GM12878 (cell line): Measurements from ENCODE around the gene SRI. TPM values are rescaled to one million over a fixed set of nuclear protein-coding genes. Genes with fewer than 3 reads are reported as not detected.

Experiments
- ATAC-seq: fragments of 200-7000 bp; cut with Tn5 transposase; 3 replicates; pipeline ENCODE4 v1.9.1; 2020; ENCODE audit warnings: mild to moderate bottlenecking, moderate library complexity
- BruUV-seq: library from RNA; stranded (reverse); fragments of 400-500 nt; replicated peaks from 2 replicates; lab custom pipeline; 2021; lab: Mats Ljungman, UMichigan
- CTCF ChIA-PET: fragments of 300-600 bp; sonication (Branson Sonifier 250); formaldehyde crosslinking; extraction: SDS; loops from one replicate; lab custom pipeline; 2021; ENCODE audit warnings: inconsistent platforms; lab: Yijun Ruan, JAX
- POLR2A ChIA-PET: fragments of 350-600 bp; formaldehyde crosslinking; extraction: SDS; loops from one replicate; lab custom pipeline; 2021; ENCODE audit warnings: inconsistent platforms; lab: Charles Lee
- RAD21 ChIA-PET: fragments of 300-600 bp; sonication (Branson Sonifier 250); formaldehyde crosslinking; loops from one replicate; lab custom pipeline; 2023; ENCODE audit warnings: antibody characterized with exemption; ENCODE audit not compliant: unreplicated experiment; lab: Charles Lee
- SMC1A ChIA-PET: fragments of 300-600 bp; sonication (Branson Sonifier 250); formaldehyde crosslinking; loops from one replicate; lab custom pipeline; 2023; ENCODE audit not compliant: unreplicated experiment, uncharacterized antibody; lab: Charles Lee
- DNase-seq: peaks from one replicate; pipeline ENCODE4 v3.0.0-alpha.2; 2011; ENCODE audit warnings: low read depth, low spot score
- FAIRE-seq: peaks from 3 replicates; lab custom pipeline; 2011; peaks lifted over from hg19 to GRCh38; lab: Jason Lieb, UNC
- H2AFZ ChIP-seq: 2 replicates; pipeline ENCODE4 v1.6.0; 2011; ENCODE audit warnings: low read depth, low read length, control low read depth; ENCODE audit not compliant: control insufficient read depth
- H3K27ac ChIP-seq: 2 replicates; pipeline ENCODE4 v1.5.1; 2011; ENCODE audit warnings: control low read depth; ENCODE audit not compliant: control insufficient read depth, insufficient read depth
- H3K27me3 ChIP-seq, 2 experiments: replicated peaks in 1 of 2; 2 replicates each; pipeline versions ENCODE4 v1.6.0 to v1.6.1; 2011; ENCODE audit warnings: low read length in 1 of 2; ENCODE audit not compliant: control insufficient read depth in 2 of 2, insufficient read depth in 2 of 2
- H3K36me3 ChIP-seq, 2 experiments: 2 replicates each; pipeline ENCODE4 v1.5.1; 2011; ENCODE audit warnings: low read length in 1 of 2; ENCODE audit not compliant: control insufficient read depth in 2 of 2, insufficient read depth in 2 of 2
- H3K4me1 ChIP-seq: 2 replicates; pipeline ENCODE4 v1.6.1; 2011; ENCODE audit warnings: mild to moderate bottlenecking, low read length, moderate library complexity, mixed read lengths; ENCODE audit not compliant: control insufficient read depth, insufficient read depth
- H3K4me2 ChIP-seq: 2 replicates; pipeline ENCODE4 v1.6.0; 2011; ENCODE audit warnings: control low read depth; ENCODE audit not compliant: control insufficient read depth, insufficient read depth
- H3K4me3 ChIP-seq: fragments of 200-600 bp; sonication (generic); 2 replicates; pipeline ENCODE4 v1.5.1; 2016
- H3K79me2 ChIP-seq: 2 replicates; pipeline ENCODE4 v1.6.0; 2011; ENCODE audit warnings: low read length; ENCODE audit not compliant: control insufficient read depth, insufficient read depth
- H3K9ac ChIP-seq: 2 replicates; pipeline ENCODE4 v1.8.0; 2011; ENCODE audit warnings: low read length, control low read depth, mixed read lengths; ENCODE audit not compliant: control insufficient read depth, insufficient read depth
- H3K9me3 ChIP-seq: replicated peaks from 3 replicates; pipeline ENCODE4 v1.5.1; 2011; ENCODE audit warnings: mild to moderate bottlenecking, low read length; ENCODE audit not compliant: control insufficient read depth, insufficient read depth
- H4K20me1 ChIP-seq: 2 replicates; pipeline ENCODE4 v1.6.0; 2011; ENCODE audit not compliant: control insufficient read depth, insufficient read depth
- ATF7 ChIP-seq: fragments of 450-650 bp; IDR thresholded peaks from 2 replicates; pipeline ENCODE4 v1.6.1; 2016; ENCODE audit warnings: low read depth, mild to moderate bottlenecking
- CEBPZ ChIP-seq: fragments of 150-350 bp; IDR thresholded peaks from 2 replicates; pipeline ENCODE4 v1.6.1; 2016; ENCODE audit warnings: low read depth, low read length
- CREM ChIP-seq: IDR thresholded peaks from 2 replicates; pipeline ENCODE4 v1.6.1; 2014; ENCODE audit warnings: antibody characterized with exemption, low read depth
- DPF2 ChIP-seq: fragments of 450-650 bp; IDR thresholded peaks from 2 replicates; pipeline ENCODE4 v1.6.1; 2017; ENCODE audit warnings: mild to moderate bottlenecking
- ELK1 ChIP-seq: IDR thresholded peaks from 2 replicates; pipeline ENCODE4 v1.6.1; 2012; ENCODE audit warnings: low read depth, low read length, improper control_type of control experiment
- MYB ChIP-seq: fragments of 150-350 bp; IDR thresholded peaks from 2 replicates; pipeline ENCODE4 v1.6.1; 2014; ENCODE audit warnings: mild to moderate bottlenecking, low read depth, low read length, borderline replicate concordance
- NR2C1 ChIP-seq: fragments of 450-650 bp; IDR thresholded peaks from 2 replicates; pipeline ENCODE4 v1.6.1; 2017; ENCODE audit warnings: antibody characterized with exemption, mild to moderate bottlenecking, moderate library complexity
- RCOR1 ChIP-seq: conservative IDR thresholded peaks from 2 replicates; pipeline ENCODE4 v1.6.1; 2012; ENCODE audit warnings: low read depth, low read length, improper control_type of control experiment
- SMAD1 ChIP-seq: fragments of 450-650 bp; IDR thresholded peaks from 2 replicates; pipeline ENCODE4 v1.6.1; 2018; ENCODE audit warnings: mild to moderate bottlenecking, low read depth; ENCODE audit not compliant: partially characterized antibody
- SMC3 ChIP-seq: IDR thresholded peaks from 2 replicates; pipeline ENCODE4 v1.6.1; 2011; ENCODE audit warnings: low read length, improper control_type of control experiment, borderline replicate concordance
- SRF ChIP-seq, 2 experiments: IDR thresholded peaks; 2 replicates each; pipeline ENCODE4 v1.6.1; 2011; ENCODE audit warnings: low read depth in 2 of 2, low read length in 2 of 2, mild to moderate bottlenecking in 1 of 2, moderate library complexity in 1 of 2
- SUZ12 ChIP-seq: fragments of 200-600 bp; sonication (generic); IDR thresholded peaks from one replicate; pipeline ENCODE4 v1.6.1; 2018; ENCODE audit warnings: antibody characterized with exemption, mild to moderate bottlenecking; ENCODE audit not compliant: unreplicated experiment
- TCF7 ChIP-seq: IDR thresholded peaks from 2 replicates; pipeline ENCODE4 v1.6.1; 2014; ENCODE audit warnings: antibody characterized with exemption, borderline replicate concordance
- ZZZ3 ChIP-seq: IDR thresholded peaks from 2 replicates; pipeline ENCODE4 v1.6.1; 2011; ENCODE audit warnings: low read depth; ENCODE audit not compliant: control insufficient read depth, insufficient read length
- WGBS: methylation state at CpG from one replicate; pipeline ENCODE4 v1.1.6; 2016; ENCODE audit warnings: low lambda C conversion rate; ENCODE audit not compliant: insufficient replicate concordance, insufficient coverage; ENCODE audit errors: missing lambda C conversion rate; 5-methylcytosine and 5-hydroxymethylcytosine counted together
- in situ Hi-C: fragments of 300-500 bp; cut with MboI; formaldehyde crosslinking; loops from 9 replicates; pipeline ENCODE4 v1.14.3; 2018; ENCODE audit warnings: mixed read lengths
- intact Hi-C: fragments of 100-400 bp; cut with micrococcal nuclease; formaldehyde crosslinking; loops from one replicate; pipeline ENCODE4 v1.14.2; 2022; ENCODE audit not compliant: unreplicated experiment
- polyA plus RNA-seq, 11 experiments: library from polyadenylated mRNA; depleted of rRNA in 4 of 11; unstranded in 6 of 11; stranded (reverse) in 5 of 11; fragments of >200 nt; fragmentation: Nextera tagmentation in 4 of 11; fragmentation: Illumina TruSeq in 1 of 11; extraction: Ambion mirVana in 4 of 11; extraction: Trizol in 1 of 11; gene quantifications; 1 replicate in 1 of 11; 2 replicates in 10 of 11; pipeline versions ENCODE4 v1.2.1 to v1.2.3, GENCODE V29; 2011 to 2016; ENCODE audit warnings: inconsistent platforms in 2 of 11, missing spikeins in 2 of 11, low read depth in 1 of 11
- total RNA-seq, 4 experiments: library from RNA; depleted of rRNA in 3 of 4; stranded (reverse); fragments of >200 nt in 3 of 4; fragmentation: Illumina TruSeq in 1 of 4; extraction: Trizol in 1 of 4; gene quantifications; 2 replicates each; pipeline versions ENCODE4 v1.2.1 to v1.2.3, GENCODE V29; 2013 to 2021
- TF ChIP-seq, protein P1 (sequence below): fragments of 450-650 bp; IDR thresholded peaks from 2 replicates; pipeline ENCODE4 v1.6.1; 2017; ENCODE audit warnings: borderline replicate concordance
- TF ChIP-seq, protein P2 (sequence below): IDR thresholded peaks from 2 replicates; pipeline ENCODE4 v1.6.1; 2012; ENCODE audit warnings: low read length, inconsistent platforms

Gene SRI
- total and polyA plus RNA-seq, 10 of the 15 experiments (the other 5 are each of a cell fraction or from before 2014, with no cell fraction given): 94.7 to 588 (median 242) TPM

DNA sequence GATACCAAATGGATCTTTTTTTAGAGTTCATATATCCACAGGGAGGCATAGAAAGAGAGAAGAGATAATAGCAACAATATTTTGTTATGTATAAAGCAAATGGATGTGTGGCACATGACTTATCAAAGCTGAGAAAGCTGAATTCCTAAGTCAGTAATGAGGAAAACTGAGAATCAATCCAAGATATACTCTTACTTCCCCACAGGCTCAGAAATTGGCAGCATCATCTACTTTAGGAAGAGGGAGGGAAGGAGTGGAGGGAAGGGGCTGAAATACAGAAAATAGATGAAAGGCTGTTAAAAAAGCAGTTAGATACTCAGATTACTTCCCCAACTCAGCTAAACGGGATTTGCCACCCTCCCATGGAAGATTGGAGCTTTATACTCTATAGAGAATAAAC, 63.5 kb downstream of the SRI start (continued):
- no peak for TF ChIP-seq ZZZ3
- no peak for TF ChIP-seq MYB
- no peak for TF ChIP-seq SRF (IDR thresholded peaks at IDR 0.05; ENCODE audit: low read depth in 2 of 2, low read length in 2 of 2)
- TF ChIP-seq ATF7: no peak
- no peak for TF ChIP-seq NR2C1
- TF ChIP-seq, protein P1, sequence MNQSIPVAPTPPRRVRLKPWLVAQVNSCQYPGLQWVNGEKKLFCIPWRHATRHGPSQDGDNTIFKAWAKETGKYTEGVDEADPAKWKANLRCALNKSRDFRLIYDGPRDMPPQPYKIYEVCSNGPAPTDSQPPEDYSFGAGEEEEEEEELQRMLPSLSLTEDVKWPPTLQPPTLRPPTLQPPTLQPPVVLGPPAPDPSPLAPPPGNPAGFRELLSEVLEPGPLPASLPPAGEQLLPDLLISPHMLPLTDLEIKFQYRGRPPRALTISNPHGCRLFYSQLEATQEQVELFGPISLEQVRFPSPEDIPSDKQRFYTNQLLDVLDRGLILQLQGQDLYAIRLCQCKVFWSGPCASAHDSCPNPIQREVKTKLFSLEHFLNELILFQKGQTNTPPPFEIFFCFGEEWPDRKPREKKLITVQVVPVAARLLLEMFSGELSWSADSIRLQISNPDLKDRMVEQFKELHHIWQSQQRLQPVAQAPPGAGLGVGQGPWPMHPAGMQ: no peak
- no peak for TF ChIP-seq DPF2
- no peak for TF ChIP-seq RCOR1
- TF ChIP-seq TCF7: no peak
- no peak for TF ChIP-seq ELK1
- no peak for TF ChIP-seq SUZ12
- no peak for TF ChIP-seq SMAD1
- TF ChIP-seq, all 136 proteins: peak for 0

- 94% methylated on average over 4 of the region's 4 CpGs for WGBS
- Histone ChIP-seq H3K36me3 (peaks cover 0 to 5% of the 10 kb centered on the region in 2 experiments; a peak in 1 of 4 replicates), H3K27ac (no peak overlapping the region), H4K20me1 (no peaks in the 10 kb centered on the region), H3K4me1 (no peaks in the 10 kb centered on the region), H3K4me3 (no peak overlapping the region), H3K27me3 (no peaks in the 10 kb centered on the region), H3K9me3 (peaks cover 1% of the 10 kb centered on the region; the same call in 2 of the 3 replicates), H3K9ac (no peak overlapping the region), H3K4me2 (no peak overlapping the region), H2AFZ (no peak overlapping the region), H3K79me2 (no peaks in the 10 kb centered on the region)
- DNase-seq (no peak), FAIRE-seq (no peak), ATAC-seq (no peak)
- BruUV-seq: no TSS peak
- ChIA-PET CTCF (interaction anchor here (0.6 kb wide), 1 partner anchor 339 kb away, joined by 4 read pairs; no protein-coding TSS in a partner anchor), SMC1A (interaction anchor here (0.6 kb wide), 1 partner anchor 11 kb away, joined by 3 read pairs; no protein-coding TSS in a partner anchor), POLR2A (interaction anchor here (0.7 kb wide), 1 partner anchor 42 kb away, joined by 4 read pairs; no protein-coding TSS in a partner anchor), RAD21 (no interaction called here)
- intact Hi-C loops (no loop called here), in situ Hi-C loops (no loop called here)
- no peak for TF ChIP-seq CREM
- no peak for TF ChIP-seq NR2C1
- no peak for TF ChIP-seq SMC3
- no peak for TF ChIP-seq CEBPZ
- TF ChIP-seq, protein P2, sequence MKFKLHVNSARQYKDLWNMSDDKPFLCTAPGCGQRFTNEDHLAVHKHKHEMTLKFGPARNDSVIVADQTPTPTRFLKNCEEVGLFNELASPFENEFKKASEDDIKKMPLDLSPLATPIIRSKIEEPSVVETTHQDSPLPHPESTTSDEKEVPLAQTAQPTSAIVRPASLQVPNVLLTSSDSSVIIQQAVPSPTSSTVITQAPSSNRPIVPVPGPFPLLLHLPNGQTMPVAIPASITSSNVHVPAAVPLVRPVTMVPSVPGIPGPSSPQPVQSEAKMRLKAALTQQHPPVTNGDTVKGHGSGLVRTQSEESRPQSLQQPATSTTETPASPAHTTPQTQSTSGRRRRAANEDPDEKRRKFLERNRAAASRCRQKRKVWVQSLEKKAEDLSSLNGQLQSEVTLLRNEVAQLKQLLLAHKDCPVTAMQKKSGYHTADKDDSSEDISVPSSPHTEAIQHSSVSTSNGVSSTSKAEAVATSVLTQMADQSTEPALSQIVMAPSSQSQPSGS: no peak
Observed at GRCh38 chr7:88155756-88156155, 64.1 kb downstream of the SRI start.
